SK-N-SH treated with all-trans-retinoic acid at 6 μM for 48 hours (cell line): ENCODE measurements around the gene APOA1.

Experiments used
- ATAC-seq: fragments of 200-7000 bp; cut with Tn5 transposase; 3 replicates; pipeline ENCODE4 v1.9.1; 2020; ENCODE audit warnings: mild to moderate bottlenecking, moderate library complexity
- ARNTL ChIP-seq: fragments of 450-650 bp; formaldehyde crosslinking; IDR thresholded peaks from 2 replicates; pipeline ENCODE4 v1.5.0; 2020; ENCODE audit warnings: low read depth, mild to moderate bottlenecking, moderate library complexity, borderline replicate concordance
- BACH2 ChIP-seq: fragments of 250-450 bp; sonication (Bioruptor Pico); IDR thresholded peaks from 2 replicates; pipeline ENCODE4 v1.9.0; 2021; ENCODE audit warnings: mild to moderate bottlenecking, borderline replicate concordance
- CREB5 ChIP-seq: fragments of 250-450 bp; sonication (Bioruptor Pico); IDR thresholded peaks from 2 replicates; pipeline ENCODE4 v1.5.1; 2020; ENCODE audit warnings: low read depth, mild to moderate bottlenecking, moderate library complexity
- CSDC2 ChIP-seq: fragments of 250-450 bp; sonication (Bioruptor Pico); IDR thresholded peaks from 2 replicates; pipeline ENCODE4 v1.5.0; 2020; ENCODE audit warnings: mild to moderate bottlenecking, moderate library complexity
- ESRRG ChIP-seq: fragments of 250-450 bp; sonication (Bioruptor Pico); IDR thresholded peaks from 2 replicates; pipeline ENCODE4 v1.6.1; 2021; ENCODE audit warnings: mild to moderate bottlenecking
- GLIS3 ChIP-seq: fragments of 250-450 bp; sonication (Bioruptor Pico); IDR thresholded peaks from 2 replicates; pipeline ENCODE4 v1.5.0; 2020; ENCODE audit warnings: mild to moderate bottlenecking, moderate library complexity
- ISL1 ChIP-seq: fragments of 250-450 bp; sonication (Bioruptor Pico); IDR thresholded peaks from 2 replicates; pipeline ENCODE4 v2.1.2; 2022; ENCODE audit warnings: mild to moderate bottlenecking, moderate library complexity
- OSR1 ChIP-seq: fragments of 250-450 bp; sonication (Bioruptor Pico); IDR thresholded peaks from 2 replicates; pipeline ENCODE4 v1.8.0; 2022; ENCODE audit warnings: moderate library complexity, mild to moderate bottlenecking, inconsistent platforms
- PATZ1 ChIP-seq: fragments of 250-450 bp; sonication (Bioruptor Pico); IDR thresholded peaks from 2 replicates; pipeline ENCODE4 v1.8.0; 2020; ENCODE audit warnings: mild to moderate bottlenecking, moderate library complexity, borderline replicate concordance
- POU6F1 ChIP-seq: fragments of 250-450 bp; sonication (Bioruptor Pico); IDR thresholded peaks from 2 replicates; pipeline ENCODE4 v1.8.0; 2021; ENCODE audit warnings: low read depth, mild to moderate bottlenecking, moderate library complexity, borderline replicate concordance
- PPARA ChIP-seq: fragments of 250-450 bp; sonication (Bioruptor Pico); IDR thresholded peaks from 2 replicates; pipeline ENCODE4 v1.5.0; 2020; ENCODE audit warnings: mild to moderate bottlenecking, borderline replicate concordance
- RARB ChIP-seq: fragments of 250-450 bp; sonication (Bioruptor Pico); IDR thresholded peaks from 2 replicates; pipeline ENCODE4 v1.8.0; 2021; ENCODE audit warnings: mild to moderate bottlenecking, moderate library complexity
- SNAI2 ChIP-seq: fragments of 250-450 bp; sonication (Bioruptor Pico); IDR thresholded peaks from 2 replicates; pipeline ENCODE4 v1.5.0; 2020; ENCODE audit warnings: mild to moderate bottlenecking, moderate library complexity
- TCF4 ChIP-seq: fragments of 250-450 bp; sonication (Bioruptor Pico); IDR thresholded peaks from 2 replicates; pipeline ENCODE4 v1.8.0; 2021; ENCODE audit warnings: mild to moderate bottlenecking, moderate library complexity, borderline replicate concordance
- TOX ChIP-seq: fragments of 250-450 bp; sonication (Bioruptor Pico); IDR thresholded peaks from 2 replicates; pipeline ENCODE4 v1.8.0; 2021; ENCODE audit warnings: mild to moderate bottlenecking, moderate library complexity, borderline replicate concordance
- TSHZ2 ChIP-seq: fragments of 250-450 bp; sonication (Bioruptor Pico); IDR thresholded peaks from 2 replicates; pipeline ENCODE4 v1.5.0; 2020; ENCODE audit warnings: mild to moderate bottlenecking, moderate library complexity
- ZC3H10 ChIP-seq: fragments of 250-450 bp; sonication (Bioruptor Pico); IDR thresholded peaks from 2 replicates; pipeline ENCODE4 v1.5.1; 2021; ENCODE audit warnings: mild to moderate bottlenecking, moderate library complexity
- ZFP3 ChIP-seq: fragments of 250-450 bp; sonication (Bioruptor Pico); IDR thresholded peaks from 2 replicates; pipeline ENCODE4 v1.5.0; 2020; ENCODE audit warnings: mild to moderate bottlenecking, moderate library complexity
- ZNF565 ChIP-seq: fragments of 450-650 bp; formaldehyde crosslinking; conservative IDR thresholded peaks from 2 replicates; pipeline ENCODE4 v1.5.0; 2020; ENCODE audit warnings: low read depth, mild to moderate bottlenecking, moderate library complexity
- ZNF70 ChIP-seq: fragments of 450-650 bp; formaldehyde crosslinking; IDR thresholded peaks from 2 replicates; pipeline ENCODE4 v1.5.0; 2020; ENCODE audit warnings: mild to moderate bottlenecking, moderate library complexity

The APOA1 gene

GRCh38 chr11:116830184-116830912 lies 7.1 kb downstream of the APOA1 start (continued):
- no peak for TF ChIP-seq CREB5 (CRISPR knock-in tag)
- no peak for TF ChIP-seq PPARA (CRISPR knock-in tag)
- TF ChIP-seq, all 23 proteins: peak for 0

- TF ChIP-seq PATZ1 (CRISPR knock-in tag) (no peak), ESRRG (CRISPR knock-in tag) (no peak), POU6F1 (CRISPR knock-in tag) (no peak), ZC3H10 (no peak), OSR1 (CRISPR knock-in tag) (no peak), GLIS3 (CRISPR knock-in tag) (no peak)
- ATAC-seq: peak; percentile 25; the same call in 2 of the 3 replicates
These were observed 7.8 kb downstream of the APOA1 start, which contains the start of gene APOC3 for GRCh38 chr11:116829525-116830183. Gene APOC3 (plus strand): TSS chr11:116829907. CDS start chr11:116830583, 676 bp downstream.

GRCh38 chr11:116828632-116829524 lies 8.5 kb downstream of the APOA1 start:
- TF ChIP-seq ISL1 (no peak), ZNF70 (CRISPR knock-in tag) (no peak)

GRCh38 chr11:116827461-116827860 lies 10.0 kb downstream of the APOA1 start:
- ATAC-seq: no peak
- TF ChIP-seq CREB5 (CRISPR knock-in tag): no peak
- no peak for TF ChIP-seq GLIS3 (CRISPR knock-in tag)
- no peak for TF ChIP-seq RARB (CRISPR knock-in tag)
- no peak for TF ChIP-seq CSDC2 (CRISPR knock-in tag)
- TF ChIP-seq ZNF70 (CRISPR knock-in tag): no peak
- no peak for TF ChIP-seq SNAI2 (CRISPR knock-in tag)
- TF ChIP-seq TCF4: no peak
- no peak for TF ChIP-seq TSHZ2 (CRISPR knock-in tag)
- TF ChIP-seq TOX: no peak
- TF ChIP-seq ZNF565 (CRISPR knock-in tag): no peak
- TF ChIP-seq ARNTL: no peak
- no peak for TF ChIP-seq OSR1 (CRISPR knock-in tag)
- no peak for TF ChIP-seq BACH2 (CRISPR knock-in tag)
- TF ChIP-seq ESRRG (CRISPR knock-in tag): no peak
- TF ChIP-seq ZFP3 (CRISPR knock-in tag): no peak
- TF ChIP-seq POU6F1 (CRISPR knock-in tag): no peak
- TF ChIP-seq ZC3H10: no peak
- no peak for TF ChIP-seq PATZ1 (CRISPR knock-in tag)

More at GRCh38 chr11:116828632-116829524, 8.5 kb downstream of the APOA1 start:
- ATAC-seq: peak; percentile 15; the same call in 2 of the 3 replicates
